Activated CD4-positive, alpha-beta T cell treated with anti-CD3 and anti-CD28 coated beads, Interleukin-10, Interleukin-2, amounts not matched to agents 100 ng/mL and 50 ng/mL, durations not matched to agents 16 hours and 8 hours (primary cell): ENCODE measurements around the gene CHST15.

ENCODE experiments used
- DNase-seq: peaks from one replicate; pipeline ENCODE4 v3.0.0-alpha.2; 2020

CHST15 gene

DNA sequence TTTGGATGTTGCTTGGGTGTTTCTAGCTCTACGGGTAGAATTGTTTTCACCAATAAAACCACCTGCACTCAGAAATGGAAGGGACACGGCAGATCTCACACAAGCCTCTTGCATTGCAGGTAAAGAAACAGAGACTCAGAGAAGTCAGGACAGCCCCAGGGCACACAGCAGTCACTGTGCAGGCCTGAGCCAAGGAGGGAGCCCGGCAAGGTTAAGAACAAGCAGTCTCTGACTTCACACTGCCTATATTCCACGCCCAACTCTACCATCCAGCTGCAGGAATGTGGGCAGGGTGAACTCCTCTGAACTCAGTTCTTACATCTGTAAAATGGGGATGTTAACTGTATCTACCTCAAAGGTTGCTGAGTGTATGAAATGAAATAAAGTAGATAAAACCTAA, 15.4 kb downstream of the CHST15 start:
- DNase-seq: no peak

DNA sequence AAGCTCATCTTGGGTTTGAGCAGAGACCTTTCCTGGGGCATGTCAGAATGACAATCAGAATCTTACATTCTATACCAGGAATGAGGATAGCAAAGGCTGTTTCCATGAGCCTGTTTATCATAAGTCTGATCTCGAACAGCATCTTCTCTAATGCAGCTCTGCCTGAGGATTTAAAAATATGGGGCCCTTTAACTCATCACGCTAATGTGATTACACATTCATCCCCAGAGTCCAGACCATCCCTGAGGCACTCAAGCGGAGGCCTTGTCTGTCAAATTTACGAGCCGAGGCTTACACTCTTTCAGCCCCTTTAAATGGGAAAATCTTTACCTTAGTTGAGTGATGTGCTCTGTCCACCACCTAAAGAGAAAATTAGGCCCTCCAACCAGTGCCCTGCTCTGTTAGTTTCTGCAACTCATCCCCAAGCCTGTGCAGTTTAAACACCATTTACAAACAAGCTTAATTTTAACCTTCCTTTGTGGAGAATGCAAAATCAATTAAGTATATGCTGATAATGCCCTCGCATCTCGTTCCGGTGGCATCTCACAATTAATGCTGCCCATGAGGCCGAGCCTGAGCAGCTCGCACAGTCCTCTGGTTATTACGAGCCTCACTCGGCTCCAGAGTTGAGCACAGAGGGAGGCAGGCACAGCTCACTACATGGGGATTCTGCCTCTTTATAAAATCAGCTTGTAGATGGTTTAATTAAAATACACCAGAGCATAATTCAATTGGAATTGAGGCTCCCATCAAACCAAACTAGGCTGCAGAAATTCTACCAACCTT, 16.0 kb downstream of the CHST15 start:
- no peak for DNase-seq

DNA sequence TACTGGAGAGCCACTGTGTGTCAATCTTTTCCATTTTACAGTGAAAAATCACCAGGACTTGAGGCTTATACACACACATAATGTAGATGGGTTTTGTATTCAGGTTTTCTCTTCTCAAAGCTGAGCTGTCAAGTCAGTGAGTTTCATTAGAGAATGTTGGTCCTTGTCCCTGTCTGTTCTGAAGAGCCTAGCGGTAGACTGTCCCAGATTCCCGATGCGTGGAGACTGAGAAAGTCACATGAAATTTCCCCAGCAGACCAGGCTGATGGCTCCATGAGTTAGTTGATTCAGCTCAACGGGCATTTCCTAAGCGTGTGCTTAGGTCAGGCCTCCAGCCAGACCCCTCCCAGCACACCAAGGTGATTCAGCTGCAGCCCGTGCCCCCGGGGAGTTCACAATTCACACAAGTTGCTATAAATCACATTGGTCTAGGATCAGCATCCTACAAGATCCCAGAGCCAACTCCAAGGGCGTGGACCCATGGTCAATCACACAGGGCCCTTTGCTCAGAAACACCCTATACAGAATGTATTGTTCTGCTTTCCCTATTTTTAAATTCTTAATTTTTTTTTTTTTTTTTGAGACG, 17.2 kb downstream of the CHST15 start:
- DNase-seq: no peak

DNA sequence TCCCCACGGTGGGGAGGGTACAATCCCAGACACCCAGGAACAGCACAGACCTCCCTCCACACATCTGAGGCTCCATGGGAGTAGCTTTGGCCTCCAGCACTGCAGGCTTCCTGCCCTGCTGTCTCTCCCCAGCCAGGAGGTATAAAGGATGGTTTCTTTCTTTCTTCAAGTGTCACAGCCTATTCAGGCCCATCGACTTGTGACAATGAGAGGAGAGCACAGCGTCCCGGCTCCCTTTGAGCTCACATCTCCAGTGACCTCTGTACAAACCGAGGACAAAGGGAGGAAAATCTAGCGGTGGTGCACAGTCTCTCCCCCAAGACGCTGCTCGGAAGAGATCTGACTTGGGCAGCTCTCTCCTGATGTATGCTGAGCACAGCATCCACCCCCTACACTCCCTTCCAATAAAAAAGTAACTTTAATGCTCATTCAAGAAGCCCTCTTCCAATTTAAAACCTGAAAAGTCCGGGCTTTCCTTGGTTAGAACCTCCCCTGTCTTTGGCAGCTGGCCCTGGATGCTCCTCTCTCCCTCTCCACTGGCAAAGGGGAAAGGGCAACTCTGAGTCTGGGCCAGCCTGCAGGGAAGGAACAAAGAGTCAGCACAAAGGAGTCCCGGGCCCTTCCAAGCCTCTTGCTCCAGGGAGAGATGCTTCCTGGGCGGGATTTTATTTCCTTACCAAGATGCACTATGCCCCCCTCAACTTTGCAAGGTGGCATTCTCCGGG, 18.0 kb downstream of the CHST15 start:
- DNase-seq: no peak

DNA sequence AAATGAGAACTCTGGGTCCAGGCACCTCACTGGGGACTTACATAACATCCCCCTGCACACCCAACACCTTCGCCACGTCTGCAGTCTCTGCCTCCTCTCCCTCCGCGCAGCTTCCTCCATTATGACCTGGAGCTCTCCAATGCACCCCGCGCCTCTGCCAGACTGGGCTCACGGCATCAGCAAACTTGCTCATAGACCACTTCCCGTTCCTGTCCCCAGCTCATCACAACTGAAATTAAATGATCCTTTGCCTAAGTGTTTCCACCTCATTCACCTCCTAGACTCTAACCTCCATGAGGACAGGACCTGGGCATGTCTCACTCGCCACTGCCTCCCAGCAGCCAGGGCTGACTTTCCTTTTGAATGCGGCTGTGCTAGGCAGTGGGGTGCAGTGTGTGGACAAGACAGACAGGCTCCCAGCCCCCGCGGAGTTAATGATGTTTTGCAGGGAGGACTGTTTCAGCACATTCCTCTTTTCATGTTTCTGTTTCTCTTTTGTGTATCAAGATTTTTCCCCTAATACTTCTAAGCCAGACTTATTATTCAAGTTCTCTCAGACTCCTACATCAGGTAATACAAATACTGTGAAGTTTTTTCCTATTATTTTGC, 18.8 kb downstream of the CHST15 start:
- peak; percentile 15 for DNase-seq

DNA sequence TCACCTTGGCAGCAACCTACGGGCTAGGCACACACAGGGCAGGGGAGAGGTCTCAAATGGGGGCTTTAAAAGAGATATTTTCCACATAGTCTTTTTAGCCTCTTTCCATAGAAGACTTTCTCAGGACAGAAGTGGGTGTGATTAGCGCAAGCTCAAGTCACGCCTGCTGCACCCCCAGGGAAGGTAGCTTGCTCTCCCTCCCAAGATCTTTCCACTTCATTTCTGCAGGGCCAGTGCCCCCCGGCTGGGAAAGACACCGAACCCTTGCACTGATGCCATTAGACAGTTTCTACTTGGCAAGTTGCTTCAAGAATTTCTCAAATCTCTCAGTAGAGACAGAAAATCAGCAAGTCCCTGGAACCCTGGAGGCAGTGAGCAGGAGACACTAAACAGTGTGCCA, 19.4 kb downstream of the CHST15 start:
- DNase-seq: no peak

DNA sequence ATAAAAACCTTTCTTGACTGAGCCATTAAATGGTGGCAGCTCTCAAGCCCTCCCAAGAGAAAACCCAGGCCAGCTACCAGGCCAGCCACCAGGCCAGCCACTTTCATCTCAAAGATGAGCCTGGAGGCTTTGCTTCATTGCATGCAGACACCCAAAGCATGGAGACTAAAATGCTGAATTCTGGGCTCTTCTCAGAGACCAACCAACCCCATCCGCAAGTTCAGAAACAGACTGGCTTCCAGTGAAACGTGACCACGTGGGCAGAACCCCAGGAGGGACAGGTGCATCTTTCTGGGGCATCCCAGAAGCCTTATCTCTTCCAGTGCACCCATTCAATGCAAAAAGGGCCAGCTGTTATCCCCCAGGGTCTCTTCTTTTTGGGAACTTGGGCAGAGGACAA, 20.9 kb downstream of the CHST15 start:
- no peak for DNase-seq

DNA sequence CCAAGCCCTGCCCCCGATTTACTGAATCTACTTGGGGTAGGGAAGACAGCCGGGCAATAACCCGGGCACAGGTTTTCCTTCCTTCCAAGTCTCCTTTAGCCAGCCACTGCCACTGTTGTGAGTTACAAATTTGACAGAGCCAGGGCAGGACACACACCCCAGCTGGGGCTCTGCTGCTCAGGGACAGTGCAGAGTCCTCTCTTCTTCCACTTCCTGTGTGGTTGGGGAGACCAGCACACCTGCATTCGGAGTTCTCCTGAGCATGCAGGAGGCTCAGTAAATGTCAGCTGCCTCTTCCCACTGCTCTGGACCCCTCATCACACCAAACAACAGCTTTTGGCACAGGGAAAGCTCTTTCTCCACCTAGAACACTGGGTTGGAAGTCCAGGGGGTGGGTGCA, 21.3 kb downstream of the CHST15 start:
- no peak for DNase-seq

DNA sequence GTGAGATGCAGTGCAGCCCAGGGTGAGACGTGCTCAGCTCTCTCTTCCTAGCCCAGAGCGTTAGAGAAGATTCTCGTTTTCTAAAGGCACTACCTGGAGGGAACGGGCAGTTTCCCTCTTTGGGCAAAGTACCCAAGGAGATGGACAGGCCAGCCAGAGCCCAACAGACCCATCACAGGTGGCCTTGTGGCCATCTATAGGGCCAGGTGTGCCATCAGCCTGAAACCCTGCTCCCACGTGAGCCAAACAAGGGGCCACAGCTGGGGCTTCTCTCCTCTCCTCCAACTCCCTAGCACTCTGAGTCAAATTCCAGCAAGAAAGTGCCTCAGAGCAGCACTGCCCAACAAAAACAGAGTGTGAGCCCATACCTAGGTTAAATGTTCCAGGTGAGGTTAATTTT, 22.3 kb downstream of the CHST15 start:
- no peak for DNase-seq

DNA sequence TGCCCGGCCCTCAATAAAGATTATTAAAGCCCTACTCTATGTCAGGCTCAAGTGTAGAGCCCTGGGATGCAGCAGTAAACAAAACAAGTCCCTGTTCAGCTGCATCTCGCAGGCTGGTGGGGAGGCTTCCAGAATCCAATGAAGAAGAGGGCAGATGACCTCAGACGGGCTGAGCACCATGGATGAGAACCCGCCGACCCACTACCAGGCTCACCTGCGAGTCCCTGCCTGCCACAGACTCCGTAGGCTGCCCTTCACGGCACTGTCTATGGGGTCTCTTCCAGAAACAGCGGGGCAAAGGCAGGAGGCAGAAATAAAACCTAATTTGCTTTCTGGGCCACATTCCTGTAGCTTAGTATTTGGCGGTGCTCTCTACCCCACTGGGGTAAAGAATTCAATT, 22.7 kb downstream of the CHST15 start:
- DNase-seq: no peak

DNA sequence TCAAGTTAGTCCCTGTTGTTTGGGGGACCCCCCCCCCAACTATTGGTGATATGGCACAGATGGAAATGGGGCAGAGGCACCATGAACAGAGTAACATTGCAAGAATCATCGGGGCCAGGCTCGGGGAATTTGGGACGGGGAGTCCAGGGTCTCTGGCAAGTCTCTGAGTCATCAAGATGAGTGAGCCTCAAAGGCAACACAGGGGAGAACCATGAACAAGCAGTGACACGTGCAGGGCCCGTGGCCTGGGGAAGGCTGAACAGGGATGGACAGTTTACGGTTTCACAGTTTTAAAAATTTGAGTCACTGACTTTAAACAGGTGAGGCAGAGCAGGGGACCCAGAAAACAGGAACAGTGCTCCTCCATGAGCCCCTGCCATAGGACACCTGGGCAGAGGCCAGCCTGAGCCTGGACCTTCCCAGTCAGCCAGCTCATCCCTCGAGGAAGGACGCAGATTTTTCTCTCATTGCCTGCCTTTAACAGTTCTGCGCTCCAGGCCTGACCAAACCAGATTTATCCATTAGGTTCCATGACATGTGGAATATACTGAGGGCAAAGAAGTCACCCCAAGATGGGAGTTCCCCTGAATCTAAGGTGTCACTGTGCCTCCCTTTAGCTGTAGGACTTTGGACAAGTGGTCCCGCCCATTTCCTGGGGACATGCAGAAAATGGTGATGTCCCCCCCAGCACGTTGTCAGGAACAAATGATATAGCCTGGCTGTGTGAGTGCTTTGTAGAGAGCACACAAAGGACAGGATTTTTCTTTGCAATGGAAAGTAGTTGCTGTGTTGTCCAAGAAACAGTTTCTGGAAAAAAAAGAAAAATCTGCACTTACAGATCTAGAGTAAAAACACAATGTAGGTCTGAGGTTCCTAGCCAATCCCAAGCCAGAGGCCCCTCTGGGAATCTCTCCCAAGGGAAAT, 23.8 kb downstream of the CHST15 start:
- no peak for DNase-seq

DNA sequence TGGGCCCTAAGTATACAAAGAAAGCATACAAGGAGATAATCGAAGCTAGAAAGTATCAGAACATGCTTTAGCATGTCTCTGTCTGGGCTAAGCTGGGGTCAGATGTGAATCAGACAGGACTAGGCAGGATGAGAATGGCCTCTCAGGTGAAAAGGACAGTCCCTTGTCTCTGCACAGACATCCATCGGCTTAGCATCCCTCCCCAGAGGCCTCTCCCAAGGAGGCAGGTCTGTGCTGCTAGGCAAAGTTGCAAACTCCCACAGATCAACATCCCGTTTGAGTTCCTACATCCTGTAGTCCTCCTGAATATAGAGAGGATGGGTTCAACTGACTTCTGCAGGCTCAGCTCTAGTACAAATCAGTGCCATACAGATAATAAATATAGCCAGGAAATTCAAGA, 24.5 kb downstream of the CHST15 start:
- no peak for DNase-seq

DNA sequence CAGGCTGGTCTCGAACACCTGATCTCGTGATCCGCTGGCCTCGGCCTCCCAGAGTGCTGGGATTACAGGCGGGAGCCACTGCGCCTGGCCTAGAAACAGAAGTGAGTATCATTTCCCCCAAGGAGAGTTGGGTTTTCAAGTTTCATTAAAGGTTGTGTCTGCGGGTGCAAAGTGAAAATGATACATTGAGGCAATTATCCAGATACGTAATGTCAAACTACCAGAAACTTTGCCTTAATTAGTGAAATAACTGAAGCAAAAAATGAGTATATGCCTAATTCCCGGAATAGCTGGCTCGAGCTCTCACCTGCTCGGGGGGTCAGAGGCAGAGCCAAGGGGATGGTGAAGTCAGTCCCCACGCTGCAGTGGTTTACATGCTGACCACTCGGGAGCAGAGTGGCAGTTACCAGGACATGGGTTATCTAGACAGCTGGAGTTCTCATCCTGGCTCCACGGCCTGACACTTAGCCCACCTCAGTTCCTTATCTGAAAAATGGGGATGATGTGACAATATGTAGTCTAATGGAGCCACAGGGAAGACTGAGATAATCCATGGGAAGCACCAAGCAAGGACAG, 25.5 kb downstream of the CHST15 start:
- no peak for DNase-seq

DNA sequence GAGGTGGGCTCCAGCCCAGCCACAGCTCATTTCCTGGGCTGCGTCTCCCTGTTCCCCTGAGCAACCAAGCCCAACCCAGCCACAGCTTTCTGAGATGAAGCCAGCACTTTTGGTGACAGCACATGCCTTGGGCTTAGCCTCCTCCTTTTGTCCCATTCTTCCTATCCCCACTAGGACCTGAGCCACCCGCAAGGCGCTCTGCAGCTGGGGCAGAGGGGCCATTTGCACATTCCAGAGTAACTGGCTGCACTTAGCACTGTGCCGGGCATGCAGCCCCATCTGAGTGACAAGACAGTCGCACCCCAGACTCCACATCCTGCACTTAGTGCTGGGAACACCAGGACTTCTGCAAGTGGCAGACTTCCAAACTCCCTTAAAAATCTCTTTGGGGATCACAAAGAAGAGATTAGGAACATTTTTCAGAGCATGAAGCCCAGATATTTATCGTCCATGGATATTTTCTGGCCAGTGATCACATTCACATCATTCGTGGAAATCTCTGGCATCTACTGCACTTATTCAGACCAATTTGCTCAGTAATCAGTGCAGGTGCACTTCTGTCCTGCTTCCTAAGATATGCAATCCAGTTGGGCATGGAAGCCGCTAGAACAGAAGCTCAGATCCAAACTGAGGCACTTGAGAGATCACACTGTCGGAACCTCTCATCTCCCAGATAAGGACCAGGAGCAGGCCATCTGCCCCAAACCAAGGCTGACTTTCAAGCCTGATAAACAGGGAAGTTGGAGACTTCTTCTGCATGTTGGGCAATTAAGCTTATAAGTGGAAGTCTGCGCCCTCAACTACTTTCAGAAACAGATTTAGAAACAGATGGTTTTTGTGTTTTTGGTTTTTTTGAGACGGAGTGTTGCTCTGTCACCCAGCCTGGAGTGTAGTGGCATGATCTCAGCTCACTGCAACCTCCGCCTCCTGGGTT, 26.4 kb downstream of the CHST15 start:
- no peak for DNase-seq

DNA sequence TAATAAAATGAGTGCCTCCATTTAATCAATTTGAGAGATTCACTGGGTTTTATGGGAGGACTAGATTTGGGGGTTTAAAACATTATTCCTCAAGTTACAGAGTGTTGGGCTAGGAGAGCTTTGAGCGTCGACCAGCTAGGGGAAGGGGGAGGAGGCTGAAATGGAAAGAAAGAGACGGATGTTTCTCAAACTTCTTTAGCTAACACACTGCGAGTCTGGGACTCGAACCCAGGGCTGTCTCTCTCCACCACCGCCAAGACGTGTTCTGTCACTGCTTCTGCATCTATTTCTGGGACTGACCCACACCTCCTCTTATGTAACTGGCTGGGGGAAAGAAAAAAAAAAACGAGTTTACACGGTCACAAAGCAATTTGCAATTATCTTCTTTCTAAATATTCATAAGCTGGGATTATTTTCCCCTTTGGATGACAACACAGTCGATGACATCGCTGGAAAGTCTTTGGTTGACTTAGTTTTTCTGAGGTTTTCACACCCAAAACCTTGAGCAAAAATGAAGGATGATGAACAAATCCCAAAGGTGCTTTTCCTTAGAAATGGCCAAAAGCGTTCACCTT, 27.2 kb downstream of the CHST15 start:
- no peak for DNase-seq

DNA sequence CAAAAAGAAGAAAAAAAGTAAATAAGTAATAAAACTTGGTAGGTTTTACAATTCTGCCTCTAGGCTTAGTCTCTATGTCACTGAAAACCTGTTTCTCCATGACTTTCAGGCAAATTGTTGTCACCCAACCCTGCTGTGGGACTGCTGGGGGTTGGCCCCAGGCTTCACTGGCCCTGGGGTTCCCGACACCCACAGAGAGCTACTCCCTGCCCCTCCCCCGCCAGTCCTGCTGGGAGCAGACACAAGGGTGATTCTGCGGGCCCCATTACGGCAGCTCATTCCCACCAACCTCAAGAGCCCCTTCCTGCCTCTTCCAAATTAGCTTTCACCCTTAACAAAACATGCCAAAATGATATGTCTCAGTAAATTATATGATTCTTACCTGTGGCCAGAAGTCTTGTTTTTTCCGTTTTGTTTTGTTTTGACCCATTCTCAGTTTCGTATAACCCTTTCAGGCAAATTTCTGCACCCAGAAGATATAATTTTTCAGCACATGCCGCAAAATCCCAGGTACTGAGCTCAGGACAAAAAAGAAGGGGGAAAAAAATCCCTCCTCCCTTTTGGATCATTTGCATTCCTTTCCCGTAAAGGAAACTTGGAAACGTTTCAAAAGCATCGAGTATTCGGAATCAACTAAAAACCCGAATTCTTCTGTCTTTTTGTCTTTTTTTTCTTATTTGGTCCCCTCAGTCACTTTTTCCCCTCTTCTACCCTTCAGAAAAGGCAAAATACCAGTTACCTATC, 27.8 kb downstream of the CHST15 start:
- DNase-seq: no peak

DNA sequence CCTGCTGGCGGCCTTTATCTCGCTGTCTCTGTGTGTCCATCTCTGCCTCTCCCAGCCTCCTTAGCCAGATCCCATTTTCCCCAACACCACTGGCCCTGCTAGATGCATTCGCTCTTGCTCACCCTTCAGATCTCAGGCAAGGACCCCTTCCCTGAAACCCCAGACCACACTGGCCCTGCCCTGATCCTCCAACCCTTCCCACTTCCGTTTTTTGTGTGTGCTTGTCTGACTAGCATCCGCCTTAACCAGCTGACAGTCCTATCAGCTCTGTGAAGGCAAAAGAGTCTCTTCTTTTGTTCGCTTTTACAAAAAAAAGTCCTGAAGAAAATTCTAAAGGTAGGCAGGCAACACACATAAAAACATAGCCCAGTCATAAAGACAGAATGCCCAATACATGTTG, 28.7 kb downstream of the CHST15 start:
- DNase-seq: peak; percentile 19

DNA sequence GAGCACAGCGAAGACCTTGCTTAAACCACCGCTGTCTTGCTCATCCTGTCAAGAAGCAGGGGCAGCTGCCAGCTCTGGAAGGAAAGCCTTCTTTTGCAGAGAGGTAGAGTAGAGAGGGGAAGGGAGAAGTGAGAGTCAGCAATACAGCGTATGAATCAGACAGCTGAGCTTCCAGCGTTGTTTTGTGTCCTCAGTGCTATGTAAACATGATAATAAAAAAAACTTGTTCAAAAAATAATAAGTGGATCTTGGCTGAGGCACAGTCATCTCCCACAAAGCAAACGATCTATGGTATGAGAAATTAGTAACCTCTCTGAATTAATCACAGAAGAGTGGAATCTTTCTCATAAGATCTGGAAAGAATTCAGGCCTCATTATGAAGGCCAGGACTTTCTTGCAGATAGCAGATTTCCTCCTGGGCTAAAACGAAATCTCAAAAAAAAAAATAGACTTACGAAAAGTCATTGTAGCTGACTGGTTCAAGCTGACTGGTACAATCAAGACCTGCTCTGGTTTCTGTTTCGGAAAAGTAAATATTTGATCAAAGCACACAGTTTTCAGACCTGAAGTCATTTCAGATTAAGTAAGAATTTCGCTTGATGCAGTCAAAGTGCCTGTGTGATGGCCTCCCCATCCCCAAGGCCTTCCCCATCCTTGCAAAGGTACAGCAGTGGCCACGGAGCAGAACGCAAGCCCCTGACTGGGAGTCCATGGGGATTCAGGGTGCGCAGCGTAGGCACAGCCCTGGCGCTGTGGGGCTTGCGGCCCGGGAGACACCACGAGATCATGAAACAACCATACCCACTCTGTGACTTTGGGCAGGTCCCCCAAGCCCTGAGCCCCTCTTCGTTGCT, 29.4 kb downstream of the CHST15 start:
- peak; percentile 42 for DNase-seq

DNA sequence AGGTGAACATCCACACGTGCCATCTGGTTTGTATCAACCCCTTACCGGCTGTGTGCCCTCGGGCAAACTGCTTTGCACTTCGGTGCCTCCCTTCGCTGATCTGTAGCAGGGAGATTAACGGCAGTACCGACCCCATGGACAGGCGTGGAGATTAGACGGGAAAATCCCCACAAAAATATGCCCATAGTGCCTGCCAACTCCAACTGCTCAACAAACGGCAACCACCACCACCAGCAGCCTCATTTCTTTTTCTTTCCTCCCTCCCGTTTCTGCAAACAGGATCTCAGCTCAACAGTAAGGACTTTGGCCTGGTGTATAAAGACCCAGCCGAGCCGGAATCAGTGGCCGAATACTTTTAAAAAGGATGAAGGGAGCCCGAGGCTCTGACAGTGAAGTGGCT, 31.0 kb downstream of the CHST15 start:
- no peak for DNase-seq
